ENCODE results near the gene CYP3A5. TPM values are rescaled to one million over a fixed set of nuclear protein-coding genes. Genes with fewer than 3 reads are reported as not detected.
"Not testable (repeated sequence)": the region's sequence is repeated elsewhere in the genome, so short reads cannot be mapped to it uniquely, and the experiment has no call there.

CYP3A5 gene
- total and polyA plus RNA-seq, 2 of the 4 experiments (the other 2 are of a cell fraction) = not detected

DNA sequence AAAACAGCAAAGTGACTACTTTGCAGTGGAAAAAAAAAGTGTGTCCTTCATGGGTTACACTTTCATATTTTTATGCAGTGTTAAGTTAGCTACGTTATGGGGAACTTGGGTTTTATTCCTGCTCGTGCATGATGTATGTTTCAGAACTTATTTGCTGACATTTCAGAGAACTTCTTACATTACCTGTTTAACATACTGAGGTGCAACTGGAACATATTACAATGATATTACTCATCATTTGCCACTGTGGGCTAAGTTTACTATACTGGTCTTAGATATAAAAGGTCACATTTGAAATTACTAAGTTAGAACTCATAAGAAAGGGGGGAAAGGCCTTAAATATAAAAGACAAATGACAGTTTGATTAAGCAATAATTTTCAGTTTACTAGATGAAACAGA is 42.4 kb downstream of the CYP3A5 start:
- H3K36me3 ChIP-seq (ENCODE audit: control insufficient read depth, insufficient read depth, low read length); H2BK120ac ChIP-seq (ENCODE audit: low read depth, low read length); H3K4me1 ChIP-seq (ENCODE audit: control insufficient read depth, insufficient read depth, low read length); H2BK5ac ChIP-seq (ENCODE audit: low read depth, low read length, poor library complexity, severe bottlenecking); H3K4me2 ChIP-seq (ENCODE audit: low read depth, low read length); H4K91ac ChIP-seq (ENCODE audit: insufficient read depth, low read depth, low read length); CTCF ChIA-PET; dilution Hi-C loops (cut with HindIII; ENCODE audit: low sequenced_read_pairs, unreplicated experiment); H2AK5ac ChIP-seq (ENCODE audit: low read depth, low read length); H3K18ac ChIP-seq (ENCODE audit: low read depth, low read length); DNase-seq; H3K9ac ChIP-seq (ENCODE audit: low read depth, low read length); in situ Hi-C loops (cut with MboI; ENCODE audit: low sequenced_read_pairs); H3K79me1 ChIP-seq (ENCODE audit: low read depth in 1 of 2, low read length in 2 of 2); H2AK9ac ChIP-seq (replicated peaks; ENCODE audit: low read depth, low read length, poor library complexity); ATAC-seq (ENCODE audit: low read depth); BruUV-seq (replicated peaks); H3K56ac ChIP-seq (ENCODE audit: extremely low read depth, insufficient read depth, low read length); H2BK20ac ChIP-seq (ENCODE audit: low read depth, low read length); H2BK15ac ChIP-seq (ENCODE audit: low read depth, low read length); H4K5ac ChIP-seq (ENCODE audit: low read depth, low read length); H4K8ac ChIP-seq (ENCODE audit: low read depth in 2 of 2, low read length in 2 of 2); H3K27ac ChIP-seq (ENCODE audit: insufficient read depth, low read length); H3K9me3 ChIP-seq (ENCODE audit: control insufficient read depth, insufficient read depth, low read length); H2AFZ ChIP-seq (replicated peaks; ENCODE audit: low read length, poor library complexity); H3K9me1 ChIP-seq (ENCODE audit: insufficient read depth, low read length); H3K23ac ChIP-seq (ENCODE audit: low read depth, low read length); H3K4ac ChIP-seq (ENCODE audit: low read depth, low read length); POLR2A ChIA-PET (ENCODE audit: unreplicated experiment); H3K27me3 ChIP-seq (ENCODE audit: control insufficient read depth, insufficient read depth, low read length); H3K14ac ChIP-seq (replicated peaks; ENCODE audit: low read depth, low read length); H3K4me3 ChIP-seq (ENCODE audit: insufficient read depth, low read depth, low read length); H4K20me1 ChIP-seq (ENCODE audit: insufficient read depth, low read length): not testable (repeated sequence)
- intact Hi-C loops (cut with micrococcal nuclease) = loop anchor here (10.0 kb wide), 1 partner anchor 257 kb away; no protein-coding TSS in a partner anchor
- WGBS, 2 experiments (ENCODE audit: extremely low coverage in 2 of 2, insufficient read length in 1 of 2) = no CpG with 5 or more reads among the region's 2 CpGs
- peak; percentile 20; the same call in 1 of the 2 replicates for TF ChIP-seq CEBPB (IDR thresholded peaks at IDR 0.05; ENCODE audit: low read depth, low read length)

Measured in IMR-90 (cell line).